HEK293 (cell line): ENCODE measurements around the gene CLCA1.

Experiments
- BCL6B ChIP-seq: fragments of 450-650 bp; formaldehyde crosslinking; IDR thresholded peaks from 2 replicates; pipeline ENCODE4 v1.5.1; 2017; ENCODE audit warnings: missing biosample characterization, missing genetic modification characterization
- CTCF ChIP-seq: fragments of 450-650 bp; formaldehyde crosslinking; IDR thresholded peaks from 2 replicates; pipeline ENCODE4 v1.5.1; 2016; ENCODE audit warnings: missing biosample characterization, missing genetic modification characterization
- SP2 ChIP-seq: fragments of 450-650 bp; formaldehyde crosslinking; IDR thresholded peaks from 2 replicates; pipeline ENCODE4 v1.5.1; 2016; ENCODE audit warnings: missing biosample characterization, missing genetic modification characterization
- ZNF239 ChIP-seq: fragments of 450-650 bp; formaldehyde crosslinking; IDR thresholded peaks from 2 replicates; pipeline ENCODE4 v1.5.1; 2016; ENCODE audit warnings: missing biosample characterization, missing genetic modification characterization
- ZNF274 ChIP-seq, 2 experiments: fragments of 200-500 bp in 1 of 2; fragments of 450-650 bp in 1 of 2; sonication (Bioruptor generic) in 1 of 2; formaldehyde crosslinking in 1 of 2; IDR thresholded peaks; 2 replicates each; pipeline versions ENCODE4 v1.5.1 to v1.6.1; 2014 to 2016; ENCODE audit warnings: borderline replicate concordance in 1 of 2, inconsistent platforms in 1 of 2, low read length in 1 of 2, missing biosample characterization in 1 of 2, missing genetic modification characterization in 1 of 2
- ZNF837 ChIP-seq: fragments of 450-650 bp; formaldehyde crosslinking; IDR thresholded peaks from 2 replicates; pipeline ENCODE4 v1.5.1; 2016; ENCODE audit warnings: missing biosample characterization, missing genetic modification characterization

- TF ChIP-seq CTCF (tag by site-specific recombination) (no peak), SP2 (tag by site-specific recombination) (no peak), ZNF837 (tag by site-specific recombination) (no peak), ZNF239 (tag by site-specific recombination) (no peak), BCL6B (tag by site-specific recombination) (no peak), ZNF274 (IDR thresholded peaks at IDR 0.05; ENCODE audit: low read length) (no peak), ZNF274 (tag by site-specific recombination; IDR thresholded peaks at IDR 0.05; ENCODE audit: borderline replicate concordance) (no peak)
These were observed 2.5 kb upstream of the CLCA1 start for GRCh38 chr1:86466109-86466844.
